IMR-90 (cell line): Measurements from ENCODE around the gene HSP90AB1. TPM values are rescaled to one million over a fixed set of nuclear protein-coding genes. Genes with fewer than 3 reads are reported as not detected.

Source experiments
- ATAC-seq: fragments of 200-7000 bp; cut with Tn5 transposase; 2 replicates; pipeline ENCODE4 v1.9.1; 2020; ENCODE audit warnings: low read depth, mild to moderate bottlenecking, moderate library complexity
- BruUV-seq: library from RNA; stranded (reverse); fragments of 400-500 nt; replicated peaks from 2 replicates; lab custom pipeline; 2021; lab: Mats Ljungman, UMichigan
- CTCF ChIA-PET: fragments of 300-600 bp; formaldehyde crosslinking; extraction: SDS; loops from one replicate; lab custom pipeline; 2021; ENCODE audit warnings: antibody characterized with exemption; lab: Yijun Ruan, JAX
- POLR2A ChIA-PET: fragments of 300-600 bp; sonication (Branson Sonifier 250); formaldehyde crosslinking; loops from one replicate; lab custom pipeline; 2022; ENCODE audit warnings: antibody characterized with exemption; ENCODE audit not compliant: unreplicated experiment; lab: Charles Lee
- DNase-seq: peaks from one replicate; pipeline ENCODE4 v3.0.0; 2013
- H2AFZ ChIP-seq: replicated peaks from 2 replicates; pipeline ENCODE3; 2013; ENCODE audit warnings: low read length, mild to moderate bottlenecking; ENCODE audit not compliant: poor library complexity
- H2AK5ac ChIP-seq: 2 replicates; pipeline ENCODE4 v1.6.1; 2013; ENCODE audit warnings: low read depth, low read length, inconsistent platforms
- H2AK9ac ChIP-seq: replicated peaks from 2 replicates; pipeline ENCODE3; 2013; ENCODE audit warnings: mild to moderate bottlenecking, low read depth, low read length, moderate library complexity; ENCODE audit not compliant: poor library complexity
- H2BK120ac ChIP-seq: 2 replicates; pipeline ENCODE4 v1.6.1; 2013; ENCODE audit warnings: low read depth, low read length, inconsistent platforms
- H2BK15ac ChIP-seq: 3 replicates; pipeline ENCODE4 v1.6.1; 2013; ENCODE audit warnings: low read depth, low read length, inconsistent platforms
- H2BK20ac ChIP-seq: 2 replicates; pipeline ENCODE4 v1.6.1; 2013; ENCODE audit warnings: low read depth, mild to moderate bottlenecking, inconsistent platforms, low read length, moderate library complexity
- H2BK5ac ChIP-seq: 2 replicates; pipeline ENCODE4 v1.6.1; 2013; ENCODE audit warnings: mild to moderate bottlenecking, low read depth, low read length, inconsistent platforms; ENCODE audit not compliant: poor library complexity, severe bottlenecking
- H3K14ac ChIP-seq: replicated peaks from 2 replicates; pipeline ENCODE4 v1.6.1; 2013; ENCODE audit warnings: low read depth, low read length, inconsistent platforms
- H3K18ac ChIP-seq: 2 replicates; pipeline ENCODE4 v1.6.1; 2013; ENCODE audit warnings: low read depth, low read length, control low read depth
- H3K23ac ChIP-seq: 2 replicates; pipeline ENCODE4 v1.6.1; 2013; ENCODE audit warnings: low read depth, low read length, inconsistent platforms
- H3K27ac ChIP-seq: 2 replicates; pipeline ENCODE4 v1.5.1; 2013; ENCODE audit warnings: mild to moderate bottlenecking, control low read depth, low read length; ENCODE audit not compliant: insufficient read depth
- H3K27me3 ChIP-seq: 2 replicates; pipeline ENCODE4 v1.6.1; 2013; ENCODE audit warnings: low read length; ENCODE audit not compliant: control insufficient read depth, insufficient read depth
- H3K36me3 ChIP-seq: 2 replicates; pipeline ENCODE4 v1.6.1; 2013; ENCODE audit warnings: low read length, mixed read lengths; ENCODE audit not compliant: control insufficient read depth, insufficient read depth
- H3K4ac ChIP-seq: 2 replicates; pipeline ENCODE4 v1.6.1; 2013; ENCODE audit warnings: low read depth, low read length, inconsistent platforms
- H3K4me1 ChIP-seq: 2 replicates; pipeline ENCODE4 v1.6.1; 2013; ENCODE audit warnings: low read length, mixed read lengths; ENCODE audit not compliant: control insufficient read depth, insufficient read depth
- H3K4me2 ChIP-seq: 2 replicates; pipeline ENCODE4 v1.6.1; 2013; ENCODE audit warnings: low read depth, mild to moderate bottlenecking, control low read depth, low read length, moderate library complexity
- H3K4me3 ChIP-seq: 2 replicates; pipeline ENCODE4 v1.5.1; 2013; ENCODE audit warnings: low read depth, mild to moderate bottlenecking, control low read depth, low read length, moderate library complexity; ENCODE audit not compliant: insufficient read depth
- H3K56ac ChIP-seq: 2 replicates; pipeline ENCODE4 v1.6.1; 2013; ENCODE audit warnings: low read length, inconsistent platforms; ENCODE audit not compliant: insufficient read depth; ENCODE audit errors: extremely low read depth
- H3K79me1 ChIP-seq, 2 experiments: 2 replicates each; pipeline ENCODE4 v1.6.1; 2013; ENCODE audit warnings: low read length in 2 of 2, inconsistent platforms in 1 of 2, low read depth in 1 of 2
- H3K9ac ChIP-seq: 2 replicates; pipeline ENCODE4 v1.6.1; 2013; ENCODE audit warnings: low read depth, low read length, control low read depth
- H3K9me1 ChIP-seq: 2 replicates; pipeline ENCODE4 v1.6.1; 2013; ENCODE audit warnings: low read length, inconsistent platforms; ENCODE audit not compliant: insufficient read depth
- H3K9me3 ChIP-seq: 2 replicates; pipeline ENCODE4 v1.6.1; 2013; ENCODE audit warnings: low read length; ENCODE audit not compliant: control insufficient read depth, insufficient read depth
- H4K20me1 ChIP-seq: 2 replicates; pipeline ENCODE4 v1.6.1; 2013; ENCODE audit warnings: low read length, inconsistent platforms; ENCODE audit not compliant: insufficient read depth
- H4K5ac ChIP-seq: 2 replicates; pipeline ENCODE4 v1.6.1; 2013; ENCODE audit warnings: mild to moderate bottlenecking, low read depth, low read length, control low read depth
- H4K8ac ChIP-seq, 2 experiments: 2 replicates each; pipeline ENCODE4 v1.6.1; 2013; ENCODE audit warnings: low read depth in 2 of 2, low read length in 2 of 2, control low read depth in 1 of 2, inconsistent platforms in 1 of 2
- H4K91ac ChIP-seq: 2 replicates; pipeline ENCODE4 v1.6.1; 2013; ENCODE audit warnings: low read depth, low read length, inconsistent platforms; ENCODE audit not compliant: insufficient read depth
- SMC3 ChIP-seq: fragments of 150-350 bp; IDR thresholded peaks from 2 replicates; pipeline ENCODE4 v1.6.1; 2016; ENCODE audit warnings: low read depth, mild to moderate bottlenecking, antibody characterized with exemption, low read length, moderate library complexity
- WGBS, 2 experiments: methylation state at CpG; one replicate each; pipeline versions ENCODE4 v1.1.5 to v1.1.7; 2013; ENCODE audit warnings: missing lambda C conversion rate in 2 of 2; ENCODE audit not compliant: insufficient read length in 1 of 2; ENCODE audit errors: extremely low coverage in 2 of 2; 5-methylcytosine and 5-hydroxymethylcytosine counted together
- dilution Hi-C: fragments of 300-500 bp; cut with HindIII; formaldehyde crosslinking; loops from one replicate; pipeline ENCODE4 v1.14.3; 2018; ENCODE audit warnings: low sequenced_read_pairs; ENCODE audit not compliant: unreplicated experiment
- in situ Hi-C: fragments of 300-500 bp; cut with MboI; formaldehyde crosslinking; loops from 3 replicates; pipeline ENCODE4 v1.14.3; 2019; ENCODE audit warnings: low sequenced_read_pairs, inconsistent platforms, mixed read lengths
- intact Hi-C: fragments of 100-400 bp; cut with micrococcal nuclease; formaldehyde crosslinking; loops from 2 replicates; pipeline ENCODE4 v1.10.0; 2022
- polyA plus RNA-seq, 3 experiments: library from polyadenylated mRNA; depleted of rRNA; stranded (reverse); fragments of >200 nt; gene quantifications; 2 replicates each; pipeline ENCODE4 v1.2.3, GENCODE V29; 2012; ENCODE audit warnings: low replicate concordance in 1 of 3
- total RNA-seq: library from RNA; depleted of rRNA; stranded (reverse); fragments of >200 nt; gene quantifications from 2 replicates; pipeline ENCODE4 v1.2.3, GENCODE V29; 2012

HSP90AB1 gene
- total and polyA plus RNA-seq, 2 of the 4 experiments (the other 2 are of a cell fraction) = 887 to 1,307 TPM

- H3K27ac ChIP-seq = no peak overlapping the region
- no peak overlapping the region for H3K56ac ChIP-seq
- peaks cover 0 to 20% of the 10 kb centered on the region in 2 experiments; a peak in 2 of 4 replicates for H3K79me1 ChIP-seq
- H2AFZ ChIP-seq = no peak overlapping the region
- H3K27me3 ChIP-seq = no peaks in the 10 kb centered on the region
- POLR2A ChIA-PET = no interaction called here
- H2AK5ac ChIP-seq = no peak overlapping the region
- no peak overlapping the region for H3K4me3 ChIP-seq
- H3K4me2 ChIP-seq = no peak overlapping the region
- no peak overlapping the region for H2BK120ac ChIP-seq
- H3K18ac ChIP-seq = no peak overlapping the region
- H2BK20ac ChIP-seq = no peak overlapping the region
- no peak overlapping the region for H3K23ac ChIP-seq
- H2BK15ac ChIP-seq = no peak overlapping the region
- H3K4ac ChIP-seq = no peak overlapping the region
- no peak overlapping the region for H2AK9ac ChIP-seq
- DNase-seq = no peak
- H3K14ac ChIP-seq = no peak overlapping the region
- H4K5ac ChIP-seq = no peak overlapping the region
- H4K91ac ChIP-seq = no peak overlapping the region
- no peak for ATAC-seq
- in situ Hi-C loops (no loop called here), dilution Hi-C loops (no loop called here), intact Hi-C loops (no loop called here)
- H3K9me3 ChIP-seq = no peaks in the 10 kb centered on the region
- no peak overlapping the region for H4K8ac ChIP-seq
- peaks cover 8% of the 10 kb centered on the region for H3K9me1 ChIP-seq
- H3K4me1 ChIP-seq = peaks cover 3% of the 10 kb centered on the region
- H4K20me1 ChIP-seq = peaks cover 15% of the 10 kb centered on the region
- no peak overlapping the region for H3K9ac ChIP-seq
- no TSS peak for BruUV-seq
- TF ChIP-seq SMC3 = no peak
- no CpG with 5 or more reads among the region's 7 CpGs for WGBS, 2 experiments
- no peaks in the 10 kb centered on the region for H3K36me3 ChIP-seq
- CTCF ChIA-PET = no interaction called here
- H2BK5ac ChIP-seq = no peak overlapping the region
Measured at GRCh38 chr6:44243345-44243744, 3.6 kb upstream of the HSP90AB1 start.
